H1 (cell line): ENCODE measurements around the gene CLMP. TPM values are rescaled to one million over a fixed set of nuclear protein-coding genes. Genes with fewer than 3 reads are reported as not detected.

Experiments used
- ASH2L ChIP-seq: fragments of 200-600, 300-600 bp; sonication (generic); IDR thresholded peaks from one replicate; pipeline ENCODE4 v1.7.1; 2017; ENCODE audit warnings: low read length
- CTCF ChIP-seq, 3 experiments: IDR thresholded peaks; 1 replicate in 2 of 3; 2 replicates in 1 of 3; pipeline versions ENCODE4 v1.5.1 to v1.6.1; 2011; ENCODE audit warnings: low read length in 3 of 3, mild to moderate bottlenecking in 3 of 3, inconsistent platforms in 2 of 3, low read depth in 1 of 3, moderate library complexity in 1 of 3; ENCODE audit not compliant: insufficient read depth in 1 of 3; ENCODE audit errors: control extremely low read depth in 1 of 3
- E2F6 ChIP-seq: IDR thresholded peaks from 2 replicates; pipeline ENCODE4 v1.6.1; 2012; ENCODE audit warnings: inconsistent platforms
- POLR2A ChIP-seq, 2 experiments: IDR thresholded peaks; 1 replicate in 1 of 2; 2 replicates in 1 of 2; pipeline ENCODE4 v1.6.1; 2011; ENCODE audit warnings: low read depth in 2 of 2, low read length in 2 of 2, mild to moderate bottlenecking in 2 of 2; ENCODE audit errors: control extremely low read depth in 1 of 2
- RAD21 ChIP-seq, 2 experiments: IDR thresholded peaks in 1 of 2; conservative IDR thresholded peaks in 1 of 2; 2 replicates each; pipeline ENCODE4 v1.6.1; 2011; ENCODE audit warnings: low read depth in 2 of 2, low read length in 2 of 2, improper control_type of control experiment in 1 of 2, inconsistent platforms in 1 of 2, mild to moderate bottlenecking in 1 of 2, moderate library complexity in 1 of 2
- SP4 ChIP-seq: IDR thresholded peaks from 2 replicates; pipeline ENCODE4 v1.6.1; 2012; ENCODE audit warnings: low read length, inconsistent platforms
- SRF ChIP-seq: IDR thresholded peaks from 2 replicates; pipeline ENCODE4 v1.6.1; 2011; ENCODE audit warnings: mild to moderate bottlenecking, low read depth, low read length, moderate library complexity
- USF2 ChIP-seq: IDR thresholded peaks from 2 replicates; pipeline ENCODE4 v1.6.1; 2011; ENCODE audit warnings: low read length, improper control_type of control experiment
- YY1 ChIP-seq: IDR thresholded peaks from 2 replicates; pipeline ENCODE4 v1.6.1; 2011; ENCODE audit warnings: low read depth, mild to moderate bottlenecking, low read length
- polyA plus RNA-seq, 7 experiments: library from polyadenylated mRNA; depleted of rRNA in 3 of 7; stranded (reverse) in 5 of 7; unstranded in 2 of 7; fragments of >200 nt in 5 of 7; fragments of 200-250 nt in 2 of 7; gene quantifications; 1 replicate in 5 of 7; 2 replicates in 1 of 7; 4 replicates in 1 of 7; pipeline versions ENCODE4 v1.2.1 to v1.2.3, GENCODE V29; 2011 to 2013; ENCODE audit warnings: missing spikeins in 2 of 7, mixed read lengths in 2 of 7
- total RNA-seq: library from RNA; stranded (reverse); fragmentation: NEBNext Ultra II Directional; extraction: Animal tissue kit (Norgen Biotek cat#: 25700); gene quantifications from 2 replicates; pipeline ENCODE4 v1.2.1, GENCODE V29; 2021

CLMP gene
- total and polyA plus RNA-seq, 2 of the 8 experiments (the other 6 are each of a cell fraction or from before 2014, with no cell fraction given): 9.9 to 24.1 TPM

- TF ChIP-seq E2F6 (peak; percentile 64; the same call in 1 of the 2 replicates), RAD21 (IDR thresholded peaks at IDR 0.05 in 1 of 2, conservative IDR thresholded peaks at IDR 0.05 in 1 of 2; ENCODE audit: low read depth in 2 of 2, low read length in 2 of 2) (no peak), USF2 (no peak), YY1 (0 out of 2 replicates have a peak, but pooled peaks have one; percentile 29), ASH2L (peak; percentile 53), SP4 (no peak), SRF (no peak), POLR2A (IDR thresholded peaks at IDR 0.05; ENCODE audit: control extremely low read depth in 1 of 2, low read depth in 2 of 2, low read length in 2 of 2) (peak in 1 of 2 experiments; percentile 59; a peak in 2 of 3 replicates), CTCF (IDR thresholded peaks at IDR 0.05; ENCODE audit: control extremely low read depth in 1 of 3, insufficient read depth in 1 of 3, low read depth in 1 of 3, low read length in 3 of 3) (no peak)
Measured at GRCh38 chr11:123137431-123138224, 57.4 kb downstream of the CLMP start (continued).
